ENCODE data around the gene DCBLD2. TPM values are rescaled to one million over a fixed set of nuclear protein-coding genes. Genes with fewer than 3 reads are reported as not detected.

DCBLD2 gene
- total RNA-seq, 3 donors from 2014 or later: 27.2 to 46.7 (median 29.6) TPM

- H3K36me3 ChIP-seq: no peaks in the 10 kb centered on the region
These were observed 105.2 kb downstream of the DCBLD2 start for GRCh38 chr3:98796334-98796733.

GRCh38 chr3:98793971-98794370, 107.5 kb downstream of the DCBLD2 start:
- Histone ChIP-seq H3K9me3 (no peaks in the 10 kb centered on the region), H3K36me3 (no peaks in the 10 kb centered on the region), H3K4me1 (no peaks in the 10 kb centered on the region), H3K27me3 (no peaks in the 10 kb centered on the region), H3K4me3 (no peak overlapping the region), H3K27ac (no peak overlapping the region)
- no peak for DNase-seq (ENCODE audit: low spot score in 2 of 2)
- no peak for TF ChIP-seq POLR2A (IDR thresholded peaks at IDR 0.05)
- no peak for TF ChIP-seq CTCF (IDR thresholded peaks at IDR 0.05)
- no peak for TF ChIP-seq POLR2AphosphoS5 (IDR thresholded peaks at IDR 0.05)
- intact Hi-C loops (cut with DNase I; ENCODE audit: low total_unique reads): no loop called here

More at GRCh38 chr3:98796334-98796733, 105.2 kb downstream of the DCBLD2 start:
- DNase-seq (ENCODE audit: low spot score in 2 of 2): no peak
- intact Hi-C loops (cut with DNase I; ENCODE audit: low total_unique reads): no loop called here
- H3K4me1 ChIP-seq: no peaks in the 10 kb centered on the region
- no peaks in the 10 kb centered on the region for H3K27me3 ChIP-seq
- TF ChIP-seq POLR2A (IDR thresholded peaks at IDR 0.05) (no peak), POLR2AphosphoS5 (IDR thresholded peaks at IDR 0.05) (no peak), CTCF (IDR thresholded peaks at IDR 0.05) (no peak)
- H3K9me3 ChIP-seq: no peaks in the 10 kb centered on the region
- H3K27ac ChIP-seq: no peak overlapping the region
- H3K4me3 ChIP-seq: no peak overlapping the region

GRCh38 chr3:98791341-98792325, 109.9 kb downstream of the DCBLD2 start:
- Histone ChIP-seq H3K27me3 (no peaks in the 10 kb centered on the region), H3K9me3 (no peaks in the 10 kb centered on the region), H3K4me1 (no peaks in the 10 kb centered on the region), H3K27ac (no peak overlapping the region), H3K4me3 (no peak overlapping the region), H3K36me3 (no peaks in the 10 kb centered on the region)
- no peak for DNase-seq (ENCODE audit: low spot score in 2 of 2)
- intact Hi-C loops (cut with DNase I; ENCODE audit: low total_unique reads): no loop called here
- TF ChIP-seq POLR2AphosphoS5 (IDR thresholded peaks at IDR 0.05): no peak
- TF ChIP-seq CTCF (IDR thresholded peaks at IDR 0.05): no peak
- no peak for TF ChIP-seq POLR2A (IDR thresholded peaks at IDR 0.05)

- Histone ChIP-seq H3K9me3 (no peaks in the 10 kb centered on the region), H3K4me3 (no peak overlapping the region), H3K36me3 (no peaks in the 10 kb centered on the region), H3K27me3 (no peaks in the 10 kb centered on the region), H3K27ac (no peak overlapping the region), H3K4me1 (no peaks in the 10 kb centered on the region)
- TF ChIP-seq POLR2AphosphoS5 (IDR thresholded peaks at IDR 0.05) (no peak), CTCF (IDR thresholded peaks at IDR 0.05) (no peak), POLR2A (IDR thresholded peaks at IDR 0.05) (no peak)
- intact Hi-C loops (cut with DNase I; ENCODE audit: low total_unique reads): no loop called here
- DNase-seq (ENCODE audit: low spot score in 2 of 2): no peak
These were observed 112.8 kb downstream of the DCBLD2 start for GRCh38 chr3:98788651-98789050.

GRCh38 chr3:98787181-98787580, 114.3 kb downstream of the DCBLD2 start:
- no peak for TF ChIP-seq CTCF (IDR thresholded peaks at IDR 0.05)
- no peak for TF ChIP-seq POLR2A (IDR thresholded peaks at IDR 0.05)
- TF ChIP-seq POLR2AphosphoS5 (IDR thresholded peaks at IDR 0.05): no peak
- H3K27me3 ChIP-seq: no peaks in the 10 kb centered on the region
- intact Hi-C loops (cut with DNase I; ENCODE audit: low total_unique reads): no loop called here

More at GRCh38 chr3:98787181-98787580, 114.3 kb downstream of the DCBLD2 start:
- Histone ChIP-seq H3K4me1 (no peaks in the 10 kb centered on the region), H3K4me3 (no peak overlapping the region), H3K36me3 (no peaks in the 10 kb centered on the region), H3K27ac (peak overlapping the region in 1 of 2 donors; percentile 16), H3K9me3 (no peaks in the 10 kb centered on the region)
- no peak for DNase-seq (ENCODE audit: low spot score in 2 of 2)
